NCI-H146 treated with DMSO at 0.1 percent for 48 hours (cell line): Measurements from ENCODE around the gene DHX32.
"Not testable (repeated sequence)": the region's sequence is repeated elsewhere in the genome, so short reads cannot be mapped to it uniquely, and the experiment has no call there.

Experiments used
- DNase-seq: peaks from one replicate; lab custom pipeline; 2025; ENCODE audit not compliant: unreplicated experiment; lab: John Stamatoyannopoulos, UW

The DHX32 gene, protein sequence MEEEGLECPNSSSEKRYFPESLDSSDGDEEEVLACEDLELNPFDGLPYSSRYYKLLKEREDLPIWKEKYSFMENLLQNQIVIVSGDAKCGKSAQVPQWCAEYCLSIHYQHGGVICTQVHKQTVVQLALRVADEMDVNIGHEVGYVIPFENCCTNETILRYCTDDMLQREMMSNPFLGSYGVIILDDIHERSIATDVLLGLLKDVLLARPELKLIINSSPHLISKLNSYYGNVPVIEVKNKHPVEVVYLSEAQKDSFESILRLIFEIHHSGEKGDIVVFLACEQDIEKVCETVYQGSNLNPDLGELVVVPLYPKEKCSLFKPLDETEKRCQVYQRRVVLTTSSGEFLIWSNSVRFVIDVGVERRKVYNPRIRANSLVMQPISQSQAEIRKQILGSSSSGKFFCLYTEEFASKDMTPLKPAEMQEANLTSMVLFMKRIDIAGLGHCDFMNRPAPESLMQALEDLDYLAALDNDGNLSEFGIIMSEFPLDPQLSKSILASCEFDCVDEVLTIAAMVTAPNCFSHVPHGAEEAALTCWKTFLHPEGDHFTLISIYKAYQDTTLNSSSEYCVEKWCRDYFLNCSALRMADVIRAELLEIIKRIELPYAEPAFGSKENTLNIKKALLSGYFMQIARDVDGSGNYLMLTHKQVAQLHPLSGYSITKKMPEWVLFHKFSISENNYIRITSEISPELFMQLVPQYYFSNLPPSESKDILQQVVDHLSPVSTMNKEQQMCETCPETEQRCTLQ

DNA sequence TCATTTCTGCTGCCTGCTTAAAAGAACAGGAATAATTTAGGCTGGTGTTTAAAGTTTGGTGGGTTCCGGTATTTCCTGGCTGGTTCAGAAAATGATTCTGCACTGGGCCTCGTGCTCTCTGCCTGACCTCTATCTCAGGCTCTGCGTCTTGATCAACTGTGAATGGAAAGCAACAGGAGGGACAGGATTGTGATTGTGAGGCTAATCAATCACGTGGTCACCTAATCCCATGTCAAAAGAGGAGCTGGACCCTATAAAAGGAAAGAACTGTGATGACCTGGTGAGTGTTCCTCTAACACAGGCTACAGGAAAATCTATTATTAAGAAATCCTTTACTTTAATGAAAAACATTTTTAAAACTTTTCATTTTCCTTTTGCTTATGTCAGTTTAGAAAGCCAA is at the start of gene DHX32:
Gene DHX32 (minus strand): TSS at position 101 of the 400 bp plus-strand sequence. CDS start 468 bp downstream, outside the sequence.
- DNase-seq, result no peak

DNA sequence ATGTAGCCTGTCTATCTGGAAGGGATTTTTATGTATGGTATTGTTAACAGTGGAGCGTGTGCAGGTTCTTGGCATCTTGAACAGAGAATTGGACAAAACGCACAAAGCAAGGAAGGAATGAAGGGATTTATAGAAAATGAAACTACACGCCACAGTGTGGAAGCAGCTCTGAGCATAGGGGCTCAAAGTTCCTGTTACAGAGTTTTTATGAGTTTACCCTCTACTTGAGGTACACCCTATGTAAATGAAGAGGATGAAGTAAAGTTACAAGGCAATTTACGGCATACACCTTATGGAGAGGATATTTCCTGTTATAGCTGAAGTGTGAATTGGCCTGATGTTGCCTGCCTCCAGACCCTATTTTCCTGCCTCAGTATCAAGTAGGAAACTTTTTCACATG is 48.5 kb upstream of the DHX32 start:
- no peak for DNase-seq

DNA sequence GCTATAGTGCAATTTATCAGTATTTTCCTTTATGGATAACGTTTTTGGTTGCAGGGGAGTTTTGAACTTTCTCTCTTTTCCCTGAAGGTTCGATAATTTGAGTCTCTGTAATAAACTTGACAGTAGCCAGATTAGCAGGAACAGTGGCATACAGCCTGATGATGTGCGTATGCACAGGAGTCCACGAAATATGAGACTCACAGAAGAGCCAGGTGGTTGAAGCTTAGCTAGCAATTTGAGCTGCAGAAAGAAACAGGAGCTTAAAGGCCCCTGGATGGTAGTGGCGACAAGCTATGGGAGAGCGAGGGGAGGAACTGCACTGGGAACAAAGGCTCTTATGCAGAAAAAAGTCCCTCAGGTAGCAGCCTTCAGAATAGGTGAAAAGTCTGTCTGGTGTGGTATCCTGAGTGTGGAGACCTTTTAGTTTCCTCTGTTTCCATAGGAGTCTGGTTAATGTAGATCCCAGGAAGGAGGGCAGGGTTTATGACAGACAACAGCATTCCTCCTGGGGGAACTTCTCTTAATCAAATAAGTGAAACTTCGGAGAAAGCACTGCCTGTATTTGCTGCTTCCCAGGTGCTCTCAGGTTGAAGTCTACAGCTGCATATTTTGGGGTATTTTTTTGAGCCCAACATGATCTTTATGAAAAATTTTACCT is 48.0 kb upstream of the DHX32 start:
- no peak for DNase-seq

DNA sequence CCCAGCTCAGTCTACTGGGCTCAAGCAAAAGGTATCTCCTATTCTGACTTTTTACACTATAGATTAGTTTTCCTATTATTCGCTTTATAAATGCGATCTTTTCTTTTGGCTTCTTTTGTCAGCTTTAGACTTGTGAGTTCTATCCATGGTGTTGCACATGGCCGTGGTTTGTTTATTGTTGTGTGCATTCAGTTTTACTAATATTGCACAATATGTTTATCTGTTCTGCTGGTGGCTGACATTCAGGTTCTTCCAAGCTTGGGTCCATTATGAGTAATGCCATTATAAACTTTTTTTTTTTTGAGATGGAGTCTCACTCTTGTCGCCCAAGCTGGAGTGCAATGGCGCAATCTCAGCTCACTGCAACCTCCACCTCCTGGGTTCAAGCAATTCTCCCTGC is 46.2 kb upstream of the DHX32 start:
- DNase-seq, result not testable (repeated sequence)

DNA sequence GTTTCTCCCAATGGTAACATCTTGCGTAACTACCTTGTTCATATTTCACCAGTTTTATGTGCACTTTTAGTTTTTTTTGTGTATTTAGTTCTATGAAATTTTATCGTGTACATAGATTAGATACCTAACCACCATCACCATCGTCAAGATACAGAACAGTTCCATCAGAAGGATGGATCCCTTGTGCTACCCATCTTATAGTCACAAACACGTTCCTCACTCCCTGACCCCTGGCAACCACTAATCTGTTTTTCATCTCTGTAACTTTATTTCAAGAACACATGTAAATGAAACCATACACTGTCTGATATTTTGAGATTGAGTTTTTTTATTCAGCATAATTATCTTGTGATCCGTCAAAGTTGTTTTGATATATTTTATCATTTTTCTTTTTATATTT is 45.2 kb upstream of the DHX32 start:
- no peak for DNase-seq

DNA sequence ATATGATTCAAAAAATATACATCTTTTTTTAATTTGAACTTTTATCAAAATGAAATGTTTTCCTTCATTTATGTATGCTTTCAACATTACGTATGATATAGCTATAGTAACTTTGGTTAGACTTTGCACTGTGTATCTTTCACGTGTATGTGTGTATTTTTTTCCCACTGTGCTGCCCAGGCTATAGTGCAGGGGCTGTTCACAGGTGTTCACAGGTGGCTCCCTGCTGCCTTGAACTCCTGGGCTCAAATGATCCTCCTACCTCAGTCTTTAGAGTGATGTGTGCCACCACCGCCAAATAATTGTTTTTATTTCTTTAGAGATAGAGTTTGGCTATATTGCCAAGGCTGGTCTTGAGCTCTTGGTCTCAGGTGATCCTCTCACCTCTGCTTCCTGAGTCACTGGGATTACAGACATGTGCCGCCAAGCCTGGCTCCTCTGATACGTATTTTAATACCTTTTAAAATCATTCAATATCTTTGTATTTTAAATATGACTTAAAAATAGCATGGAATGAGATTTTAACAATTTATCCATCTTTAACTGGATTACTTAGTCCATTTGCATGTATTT is 44.3 kb upstream of the DHX32 start:
- DNase-seq, result no peak

DNA sequence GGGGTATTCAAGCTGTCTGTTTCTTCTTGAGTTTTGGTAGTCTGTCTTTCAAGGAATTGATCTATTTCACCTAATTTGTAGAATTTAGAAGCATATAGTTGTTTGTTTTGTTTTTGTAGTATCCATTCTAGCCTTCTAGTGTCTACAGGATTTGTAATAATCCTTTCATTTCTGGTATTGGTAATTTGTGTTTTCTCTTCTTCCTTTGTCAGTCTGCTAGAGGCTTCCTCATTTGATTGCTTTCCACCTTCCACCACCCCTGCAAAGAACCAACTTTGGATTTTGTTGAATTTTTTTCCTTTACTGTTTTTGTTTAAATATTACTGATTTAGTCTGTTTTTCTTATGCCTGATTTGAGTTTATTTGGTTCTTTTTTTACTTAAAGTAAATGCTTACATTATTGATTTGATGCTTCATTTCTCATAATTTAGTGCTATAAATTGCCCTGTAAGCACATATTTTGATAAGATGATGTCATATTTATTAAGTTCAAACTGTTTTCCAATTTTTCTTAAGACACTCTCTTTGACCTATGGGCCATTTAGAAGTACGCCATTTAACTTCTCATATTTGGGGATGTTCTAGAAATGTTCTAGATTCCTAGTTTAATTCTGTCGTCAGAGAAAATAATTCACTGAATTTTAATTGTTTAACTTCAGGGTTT is 40.7 kb upstream of the DHX32 start:
- DNase-seq, result not testable (repeated sequence)

DNA sequence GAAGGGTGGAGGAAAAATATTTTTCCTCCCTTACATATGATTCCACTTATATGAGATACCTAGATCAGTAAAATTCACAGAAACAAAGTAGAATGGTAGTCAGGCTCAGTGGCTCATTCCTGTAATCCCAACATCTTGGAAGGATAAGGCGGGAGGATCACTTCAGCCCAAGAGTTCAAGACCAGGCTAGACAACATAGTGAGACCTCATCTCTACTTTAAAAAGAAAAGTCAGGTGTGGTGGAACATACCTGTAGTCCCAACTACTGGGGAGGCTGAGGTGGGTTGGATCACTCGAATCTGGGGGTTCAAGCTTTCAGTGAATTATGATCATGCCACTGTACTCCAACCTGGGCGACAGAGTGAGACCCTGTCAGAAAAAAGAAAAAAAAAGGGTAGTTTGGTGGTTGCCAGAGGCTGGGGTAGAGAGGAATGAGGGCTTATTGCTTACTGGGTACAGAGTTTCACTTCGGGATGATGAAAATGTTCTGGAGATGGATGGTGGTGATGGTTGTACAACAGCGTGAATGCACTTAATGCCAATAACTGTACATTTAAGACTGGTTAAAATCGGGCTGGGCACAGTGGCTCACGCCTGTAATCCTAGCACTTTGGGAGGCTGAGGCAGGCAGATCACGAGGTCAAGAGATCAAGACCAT is 36.7 kb upstream of the DHX32 start:
- DNase-seq, result not testable (repeated sequence)

DNA sequence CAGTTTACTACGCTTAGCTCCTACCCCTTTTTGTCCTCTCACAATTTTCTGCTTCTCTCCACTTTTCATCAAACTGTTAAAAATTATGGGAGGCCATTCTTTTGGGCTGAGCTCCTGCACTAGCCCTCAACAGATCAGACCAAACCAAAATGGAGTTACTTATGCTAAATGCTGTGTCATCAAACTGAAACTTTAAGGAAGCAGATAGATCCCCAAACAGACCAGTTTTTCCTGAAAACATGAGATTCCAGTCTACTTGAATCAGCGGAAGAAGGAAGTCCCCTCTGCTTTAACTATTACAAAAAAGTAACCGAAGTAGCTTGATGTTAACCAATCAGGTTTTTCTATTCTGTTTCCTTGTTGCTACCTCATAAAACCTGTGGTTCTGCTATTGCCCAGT is 35.9 kb upstream of the DHX32 start:
- DNase-seq, result no peak

DNA sequence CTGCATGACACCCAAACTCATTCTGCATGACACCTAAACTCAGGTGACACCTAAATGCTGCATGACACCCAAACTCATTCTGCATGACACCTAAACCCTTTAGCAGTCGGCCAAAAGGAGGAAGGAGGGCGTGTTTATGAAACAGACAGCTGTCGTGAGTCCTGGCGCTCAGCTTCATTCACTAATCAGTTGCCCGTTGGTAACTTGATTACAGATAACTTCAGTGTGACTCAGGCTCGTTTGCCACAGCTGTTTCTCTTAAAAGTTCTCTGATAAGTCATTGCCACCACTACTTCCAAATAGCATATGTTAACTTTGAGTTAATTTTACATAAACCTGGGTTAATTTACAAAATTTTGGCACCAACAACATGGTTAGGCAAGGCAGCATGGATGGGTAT is 32.2 kb upstream of the DHX32 start:
- not testable (repeated sequence) for DNase-seq

DNA sequence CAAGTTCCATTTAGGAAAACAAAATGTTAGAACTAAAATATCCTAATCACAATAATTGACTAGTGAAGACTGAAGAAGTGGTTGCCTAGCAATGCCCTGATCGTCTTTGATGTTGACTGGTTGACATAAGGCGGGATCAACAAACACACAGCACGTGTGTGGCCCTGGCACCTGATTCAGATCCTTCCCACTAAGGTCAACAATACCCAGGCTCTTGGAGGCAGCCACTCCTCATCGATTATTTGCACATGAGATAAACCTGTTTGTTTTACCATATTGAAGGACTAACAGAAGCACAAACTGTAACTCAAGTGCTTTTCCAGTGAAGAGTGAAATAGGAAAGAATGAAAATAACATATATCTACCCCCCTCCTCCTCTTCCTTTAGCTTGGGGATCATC is 30.9 kb upstream of the DHX32 start:
- DNase-seq, result peak; percentile 15

DNA sequence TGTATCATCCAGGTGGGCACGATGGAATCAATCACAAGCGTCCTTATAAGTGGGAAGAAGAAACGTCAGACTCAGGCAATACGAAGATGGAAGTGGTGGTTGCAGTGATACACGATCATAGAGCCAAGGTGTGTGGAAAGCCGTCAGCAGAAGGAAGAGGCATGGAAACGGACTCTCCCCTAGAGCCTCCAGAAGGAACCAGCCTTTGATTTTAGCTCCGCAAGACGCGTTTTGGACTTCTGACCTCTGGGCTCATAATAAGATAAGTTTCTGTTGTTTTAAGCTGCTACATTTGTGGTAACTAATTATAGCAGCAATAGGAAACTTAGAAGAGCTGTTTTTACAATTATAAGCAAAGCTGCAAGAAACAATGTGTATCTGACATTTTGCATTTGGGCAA is 30.1 kb upstream of the DHX32 start:
- no peak for DNase-seq

DNA sequence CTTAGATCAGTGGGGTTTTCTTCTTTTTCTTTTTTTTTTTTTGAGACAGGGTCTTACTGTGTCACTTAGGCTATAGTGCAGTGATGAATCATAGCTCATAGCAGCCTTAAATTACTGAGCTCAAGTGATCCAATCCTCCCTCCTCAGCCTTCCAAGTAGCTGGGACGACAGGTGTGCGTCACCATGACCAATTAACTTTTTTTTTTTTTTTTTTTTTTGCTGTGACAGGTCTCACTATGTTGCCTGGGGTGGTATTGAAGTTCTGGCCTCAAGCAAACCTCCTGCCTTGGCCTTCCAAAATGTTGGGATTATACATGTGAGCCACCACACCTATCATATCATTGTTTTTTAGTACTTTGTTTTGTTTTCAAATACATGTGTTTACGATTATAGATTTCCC is 28.4 kb upstream of the DHX32 start:
- not testable (repeated sequence) for DNase-seq

DNA sequence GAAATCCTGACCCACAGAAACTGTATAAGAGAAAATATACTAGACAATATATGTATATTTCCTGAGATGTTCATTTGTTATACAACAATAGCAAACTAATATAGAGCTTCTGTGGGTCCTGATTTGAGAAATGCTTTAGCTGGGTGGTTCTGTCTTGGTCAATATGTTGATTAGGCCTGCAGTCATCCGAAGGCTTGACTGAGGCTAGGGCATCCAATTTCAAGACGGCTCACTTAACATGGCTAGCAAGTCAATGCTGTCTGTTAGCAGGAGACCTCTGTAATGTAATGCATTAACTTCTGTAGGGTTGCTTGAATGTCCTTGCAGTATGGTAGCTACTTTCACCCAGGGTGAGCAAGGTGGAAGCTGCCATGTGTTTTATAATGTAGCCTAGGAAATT is 27.7 kb upstream of the DHX32 start:
- not testable (repeated sequence) for DNase-seq

DNA sequence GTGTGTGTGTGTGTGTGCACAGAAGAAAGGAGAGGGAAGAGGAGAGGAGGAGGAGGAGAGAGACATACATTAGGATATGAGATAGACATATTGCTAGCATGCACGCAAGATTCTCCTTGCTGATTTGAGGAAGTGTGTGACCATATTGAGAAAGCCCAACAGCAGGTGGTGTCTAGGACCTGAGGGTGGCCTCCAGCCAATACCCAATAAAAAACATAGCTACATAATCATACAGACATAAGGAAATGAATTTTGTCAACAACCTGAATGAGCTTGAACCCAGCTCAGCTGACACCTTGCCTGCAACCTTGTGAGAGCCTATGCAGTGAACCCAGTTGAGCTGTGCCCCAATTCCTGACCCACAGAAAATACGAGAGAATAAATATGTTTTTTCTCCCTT is 26.5 kb upstream of the DHX32 start:
- DNase-seq, result not testable (repeated sequence)

DNA sequence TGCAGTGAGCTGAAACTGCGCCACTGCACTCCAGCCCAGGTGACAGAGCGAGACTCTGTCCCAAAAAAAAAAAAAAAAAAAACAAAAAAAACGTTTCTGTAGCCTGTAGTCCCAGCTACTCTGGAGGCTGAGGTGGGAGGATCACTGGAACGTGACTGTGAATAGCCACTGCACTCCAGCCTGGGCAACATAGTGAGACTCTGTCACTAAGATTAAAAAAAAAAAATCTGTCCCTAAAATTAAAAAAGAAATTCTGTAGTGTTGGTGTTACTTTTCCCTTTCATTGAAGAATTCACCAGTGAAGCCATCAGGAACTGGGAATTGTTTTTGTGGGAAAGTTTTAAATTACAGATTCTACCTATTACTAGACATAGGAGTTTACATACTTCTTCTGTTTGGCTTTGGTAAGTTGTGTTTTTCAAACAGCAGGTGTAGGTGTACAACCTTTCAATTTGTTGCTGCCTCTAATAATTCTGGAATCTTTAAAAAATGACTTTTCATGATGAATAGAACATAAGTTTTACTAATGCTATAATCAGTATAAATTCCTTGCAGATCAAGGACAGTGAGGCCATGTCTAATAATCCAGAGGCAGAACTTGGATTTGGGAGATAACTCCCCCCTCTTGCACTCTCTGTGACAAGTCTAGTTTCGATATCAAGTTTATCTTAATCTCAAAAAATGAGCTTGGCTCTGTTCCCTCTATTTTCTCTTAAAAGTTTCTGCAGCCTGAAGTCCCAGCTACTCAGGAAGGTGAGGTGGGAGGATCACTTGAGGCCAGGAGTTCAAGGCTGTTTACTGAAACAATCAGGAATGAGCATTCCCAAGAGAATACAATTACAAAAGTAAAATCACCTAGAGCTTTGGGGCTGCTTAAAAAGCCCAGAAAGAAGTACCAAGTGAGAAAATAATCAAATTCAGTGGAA is 24.2 kb upstream of the DHX32 start:
- not testable (repeated sequence) for DNase-seq

DNA sequence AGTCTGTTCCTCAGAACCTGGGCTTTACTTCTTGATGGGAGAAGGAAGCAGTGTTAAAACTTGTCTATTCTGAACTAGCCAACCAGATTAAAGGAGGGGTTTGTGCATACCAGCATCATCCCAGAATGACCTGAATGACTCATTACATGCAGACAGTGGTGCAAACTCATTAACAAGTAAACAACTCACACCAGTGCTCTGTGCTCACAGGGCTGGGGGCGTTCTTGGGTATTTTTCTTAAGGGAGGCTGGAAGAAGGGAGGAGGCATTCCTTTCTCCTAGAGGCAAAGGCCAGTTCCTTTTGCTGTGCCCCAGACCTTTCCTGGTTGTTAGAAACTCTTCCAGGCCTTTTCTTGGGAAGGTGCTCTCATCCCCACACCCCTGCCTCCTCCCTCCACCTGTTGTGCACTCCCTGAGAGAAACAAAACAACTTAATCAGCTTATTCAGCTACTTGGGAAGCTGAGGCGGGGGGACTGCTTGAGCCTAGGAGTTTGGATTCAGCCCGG is 22.1 kb upstream of the DHX32 start:
- not testable (repeated sequence) for DNase-seq

DNA sequence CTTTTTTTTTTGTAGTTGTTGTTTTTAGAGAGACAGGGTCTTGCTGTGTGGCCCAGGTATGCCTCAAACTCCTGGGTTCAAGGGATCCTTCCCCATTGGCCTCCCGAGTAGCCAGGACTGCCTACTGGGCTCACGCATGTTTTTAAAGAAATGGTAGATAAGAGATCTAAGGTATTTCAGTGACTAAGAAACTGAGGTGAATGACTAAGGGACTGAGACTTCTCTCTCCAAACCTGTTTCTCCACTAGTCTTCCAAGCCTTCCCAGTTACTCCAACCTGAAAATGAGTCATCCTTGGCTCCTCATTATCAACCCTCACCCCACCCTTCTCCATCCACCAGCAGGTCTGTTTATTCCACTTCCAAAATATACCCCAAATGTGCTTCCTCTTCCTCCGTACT is 19.9 kb upstream of the DHX32 start:
- not testable (repeated sequence) for DNase-seq

DNA sequence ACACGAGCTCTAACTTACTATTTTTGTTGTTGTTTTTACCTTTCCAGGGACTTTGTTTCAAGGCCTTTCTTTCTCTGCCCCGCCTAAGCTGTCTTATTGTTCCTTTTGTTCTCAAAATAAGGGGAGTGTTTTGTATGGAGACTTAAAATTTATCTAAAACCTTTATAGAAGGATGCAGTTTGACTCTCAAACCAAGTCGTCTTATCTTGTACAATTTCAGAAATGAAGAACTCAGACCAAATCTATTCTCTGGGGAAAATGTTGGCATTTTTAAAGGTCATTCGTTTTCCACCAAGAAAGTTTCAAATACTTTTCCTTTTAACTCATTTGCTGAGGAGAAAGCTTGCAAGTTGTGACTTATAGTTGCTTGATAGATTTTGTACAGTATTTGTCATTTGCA is 16.2 kb upstream of the DHX32 start:
- not testable (repeated sequence) for DNase-seq
